Measurements from ENCODE around the gene SEC31A.
A peak's percentile ranks its signal among the peaks of the same experiment; 100 is the strongest.
"Not testable (repeated sequence)": the region's sequence is repeated elsewhere in the genome, so short reads cannot be mapped to it uniquely, and the experiment has no call there.

The SEC31A gene

DNA sequence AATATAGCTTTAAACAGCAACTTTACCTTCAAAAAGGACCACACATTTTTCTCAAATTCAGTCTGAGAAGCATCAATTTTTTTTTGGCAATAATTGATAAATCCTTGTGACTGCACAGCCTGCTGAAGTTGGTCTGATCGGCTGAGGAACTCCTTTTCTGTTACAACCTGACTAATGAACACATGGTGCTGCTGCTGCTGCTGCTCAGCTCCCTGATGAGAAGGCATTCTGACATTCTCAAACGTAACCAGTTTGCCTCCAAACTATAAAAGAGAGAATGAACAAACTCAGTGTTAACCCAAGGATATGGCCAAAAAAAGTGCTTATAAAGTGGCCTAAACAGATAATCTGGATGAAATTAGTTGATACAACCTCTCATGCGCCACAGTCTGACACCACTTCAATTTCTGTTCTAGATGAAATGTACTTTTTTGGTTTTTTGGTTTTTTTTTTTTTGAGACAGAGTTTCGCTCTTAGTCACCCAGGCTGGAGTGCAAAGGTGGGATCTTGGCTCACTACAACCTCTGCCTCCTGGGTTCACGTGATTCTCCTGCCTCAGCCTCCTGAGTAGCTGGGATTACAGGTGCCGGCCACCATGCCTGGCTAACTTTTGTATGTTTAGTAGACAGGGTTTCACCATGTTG lies 26.5 kb downstream of the SEC31A start:
- peaks cover 24% of the 10 kb centered on the region for H3K4me1 ChIP-seq (ENCODE audit: control insufficient read depth, insufficient read depth, low read length, unreplicated experiment)
- H3K79me2 ChIP-seq (ENCODE audit: control insufficient read depth, insufficient read depth, low read length, unreplicated experiment), result peaks cover 35% of the 10 kb centered on the region
- peak overlapping the region; percentile 97 for H3K27ac ChIP-seq (ENCODE audit: low read depth, low read length)
- H2AFZ ChIP-seq (ENCODE audit: low read length, unreplicated experiment), result no peak overlapping the region
- no peak overlapping the region; the same call in 1 of the 2 replicates for H3K4me3 ChIP-seq (ENCODE audit: low read depth, low read length)
- peaks cover 45% of the 10 kb centered on the region for H3K36me3 ChIP-seq (ENCODE audit: insufficient read depth, low read length)
- no peaks in the 10 kb centered on the region for H3K27me3 ChIP-seq (ENCODE audit: insufficient read depth, low read length)

DNA sequence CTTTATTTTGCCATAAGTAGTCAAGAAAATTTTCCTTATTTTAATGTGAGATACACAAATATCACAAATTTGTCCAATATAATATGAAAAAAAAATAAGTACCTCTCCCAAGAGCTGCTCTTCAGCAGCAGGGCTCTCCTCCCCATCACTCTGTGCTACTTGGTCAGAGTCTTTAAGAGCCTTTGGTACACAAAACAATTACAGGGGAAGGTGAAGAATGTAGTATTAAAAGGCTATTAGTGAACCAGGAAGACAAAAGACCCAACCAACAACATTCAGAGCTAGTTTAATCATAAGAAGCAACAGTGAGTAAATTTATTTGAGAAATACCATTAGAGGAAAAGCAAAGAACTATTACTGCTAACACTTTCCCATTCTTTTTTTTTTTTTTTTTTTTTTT lies 29.4 kb downstream of the SEC31A start:
- peaks cover 35% of the 10 kb centered on the region for H3K79me2 ChIP-seq (ENCODE audit: control insufficient read depth, insufficient read depth, low read length, unreplicated experiment)
- peaks cover 56% of the 10 kb centered on the region for H3K36me3 ChIP-seq (ENCODE audit: insufficient read depth, low read length)
- H3K27ac ChIP-seq (ENCODE audit: low read depth, low read length), result peak overlapping the region; percentile 9; the same call in 1 of the 2 replicates
- no peaks in the 10 kb centered on the region for H3K27me3 ChIP-seq (ENCODE audit: insufficient read depth, low read length)
- H3K4me1 ChIP-seq (ENCODE audit: control insufficient read depth, insufficient read depth, low read length, unreplicated experiment), result peaks cover 16% of the 10 kb centered on the region
- no peak overlapping the region for H3K4me3 ChIP-seq (ENCODE audit: low read depth, low read length)
- H2AFZ ChIP-seq (ENCODE audit: low read length, unreplicated experiment), result no peak overlapping the region

DNA sequence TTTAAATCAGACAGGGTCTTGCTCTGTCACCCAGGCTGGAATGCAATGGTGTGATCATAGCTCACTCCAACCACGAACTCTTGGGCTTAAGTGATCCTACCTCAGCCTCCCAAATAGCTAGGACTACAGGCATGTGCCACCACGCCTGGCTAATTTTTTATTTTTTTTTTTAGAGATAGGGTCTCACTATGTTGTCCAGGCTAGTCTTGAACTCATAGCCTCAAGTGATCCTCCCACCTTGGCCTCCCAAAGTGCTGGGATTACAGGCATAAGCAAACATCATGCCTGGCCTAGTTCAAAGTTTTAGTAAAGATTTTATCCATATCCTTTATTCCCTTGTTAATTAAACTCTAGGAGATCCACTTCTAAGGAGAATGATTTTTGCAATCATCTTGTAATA lies 30.5 kb downstream of the SEC31A start:
- not testable (repeated sequence) for H3K4me3 ChIP-seq (ENCODE audit: low read depth, low read length); H3K27ac ChIP-seq (ENCODE audit: low read depth, low read length); H2AFZ ChIP-seq (ENCODE audit: low read length, unreplicated experiment); H3K27me3 ChIP-seq (ENCODE audit: insufficient read depth, low read length)
- H3K79me2 ChIP-seq (ENCODE audit: control insufficient read depth, insufficient read depth, low read length, unreplicated experiment), result peaks cover 35% of the 10 kb centered on the region
- H3K4me1 ChIP-seq (ENCODE audit: control insufficient read depth, insufficient read depth, low read length, unreplicated experiment), result peaks cover 12% of the 10 kb centered on the region
- peaks cover 52% of the 10 kb centered on the region for H3K36me3 ChIP-seq (ENCODE audit: insufficient read depth, low read length)

DNA sequence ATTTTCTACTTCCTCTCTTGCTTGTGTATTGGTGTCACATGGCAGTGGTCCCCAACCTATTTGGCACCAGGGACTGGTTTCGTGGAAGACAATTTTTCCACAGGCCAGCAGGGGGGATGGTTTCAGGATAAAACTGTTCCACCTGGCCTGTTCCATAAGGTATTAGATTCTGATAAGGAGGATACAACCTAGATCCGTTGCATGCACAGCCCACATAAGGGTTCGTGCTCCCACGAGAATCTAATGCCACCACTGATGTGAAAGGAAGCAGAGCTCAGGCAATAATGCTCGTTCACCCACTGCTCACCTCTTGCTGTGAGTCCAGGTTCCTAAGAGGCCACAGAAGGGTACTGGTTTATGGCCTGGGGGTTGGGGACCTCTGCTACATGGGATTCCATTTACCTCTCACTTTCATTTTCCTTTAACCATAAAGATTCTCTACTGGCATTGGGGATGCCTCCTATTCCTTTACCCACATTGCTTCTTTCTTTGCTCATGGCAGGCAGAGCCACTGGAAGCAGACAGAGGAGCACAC lies 38.1 kb downstream of the SEC31A start:
- Histone ChIP-seq H3K27ac (ENCODE audit: low read depth, low read length) (no peak overlapping the region), H3K36me3 (ENCODE audit: insufficient read depth, low read length) (peaks cover 65% of the 10 kb centered on the region)

DNA sequence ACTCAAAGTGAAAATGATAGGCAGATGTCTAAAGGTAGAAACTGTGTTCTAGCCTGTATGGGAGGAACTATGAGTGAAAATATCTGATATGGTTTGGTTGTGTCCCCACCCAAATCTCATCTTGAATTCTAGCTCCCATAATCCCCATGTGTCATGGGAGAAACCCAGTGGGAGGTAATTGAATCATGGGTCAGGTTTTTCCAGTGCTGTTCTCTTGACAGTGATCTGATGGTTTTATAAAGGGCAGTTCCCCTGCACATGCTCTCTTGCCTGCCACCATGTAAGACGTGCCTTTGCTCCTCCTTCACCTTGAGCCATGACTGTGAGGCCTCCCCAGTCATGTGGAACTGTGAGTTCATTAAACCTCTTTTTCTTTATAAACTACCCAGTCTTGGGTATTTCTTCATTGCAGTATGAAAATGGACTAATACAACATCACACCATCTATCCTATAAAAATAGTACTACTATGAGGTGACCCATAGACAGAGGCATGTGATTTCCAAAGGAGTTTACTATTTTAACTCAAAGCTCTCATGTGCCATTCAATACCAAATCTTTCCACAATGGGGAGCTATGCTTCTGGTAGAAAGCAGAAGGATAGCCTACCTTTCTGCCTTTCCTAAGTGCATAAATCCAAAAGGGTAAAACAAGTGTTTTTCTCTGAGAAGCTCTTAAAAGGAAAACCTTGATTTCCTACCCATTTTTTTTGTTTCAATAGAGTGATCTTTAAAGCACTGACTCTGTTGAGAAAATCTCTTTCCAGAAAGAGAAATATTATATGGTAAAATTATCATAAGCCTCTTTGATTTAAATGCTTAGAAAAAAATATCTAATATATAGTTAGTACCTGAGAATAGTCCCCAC lies 38.8 kb downstream of the SEC31A start:
- no peak overlapping the region for H2AFZ ChIP-seq (ENCODE audit: low read length, unreplicated experiment)
- peaks cover 65% of the 10 kb centered on the region for H3K36me3 ChIP-seq (ENCODE audit: insufficient read depth, low read length)
- H3K4me3 ChIP-seq (ENCODE audit: low read depth, low read length), result no peak overlapping the region
- H3K4me1 ChIP-seq (ENCODE audit: control insufficient read depth, insufficient read depth, low read length, unreplicated experiment), result no peaks in the 10 kb centered on the region
- peaks cover 20% of the 10 kb centered on the region for H3K79me2 ChIP-seq (ENCODE audit: control insufficient read depth, insufficient read depth, low read length, unreplicated experiment)
- H3K27me3 ChIP-seq (ENCODE audit: insufficient read depth, low read length), result no peaks in the 10 kb centered on the region
- no peak overlapping the region for H3K27ac ChIP-seq (ENCODE audit: low read depth, low read length)

More for the DNA sequence above, 38.1 kb downstream of the SEC31A start:
- Histone ChIP-seq H3K4me3 (ENCODE audit: low read depth, low read length) (no peak overlapping the region), H2AFZ (ENCODE audit: low read length, unreplicated experiment) (no peak overlapping the region), H3K79me2 (ENCODE audit: control insufficient read depth, insufficient read depth, low read length, unreplicated experiment) (peaks cover 20% of the 10 kb centered on the region), H3K4me1 (ENCODE audit: control insufficient read depth, insufficient read depth, low read length, unreplicated experiment) (no peaks in the 10 kb centered on the region), H3K27me3 (ENCODE audit: insufficient read depth, low read length) (no peaks in the 10 kb centered on the region)

DNA sequence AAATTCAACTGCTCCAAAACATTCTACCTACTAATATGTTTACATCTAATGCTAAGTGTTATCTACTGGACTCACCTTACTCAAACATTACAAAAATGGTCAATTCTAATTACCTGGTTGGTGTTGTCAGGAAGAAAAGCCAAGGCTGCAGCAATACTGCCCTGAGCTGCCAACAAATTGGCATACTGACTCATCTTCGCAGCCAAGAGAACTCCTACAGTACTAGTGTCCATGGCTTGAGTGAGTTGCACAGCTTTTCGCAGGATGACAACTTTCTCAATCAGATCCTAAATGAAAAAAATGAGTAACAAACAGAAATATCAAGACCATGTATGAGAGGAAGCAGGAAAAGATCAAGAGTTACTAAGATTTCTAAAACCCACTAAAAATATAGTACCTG lies 39.6 kb downstream of the SEC31A start:
- Histone ChIP-seq H3K79me2 (ENCODE audit: control insufficient read depth, insufficient read depth, low read length, unreplicated experiment) (peaks cover 20% of the 10 kb centered on the region), H3K36me3 (ENCODE audit: insufficient read depth, low read length) (peaks cover 63% of the 10 kb centered on the region), H3K27me3 (ENCODE audit: insufficient read depth, low read length) (no peaks in the 10 kb centered on the region), H3K4me3 (ENCODE audit: low read depth, low read length) (no peak overlapping the region), H3K27ac (ENCODE audit: low read depth, low read length) (no peak overlapping the region), H3K4me1 (ENCODE audit: control insufficient read depth, insufficient read depth, low read length, unreplicated experiment) (no peaks in the 10 kb centered on the region), H2AFZ (ENCODE audit: low read length, unreplicated experiment) (no peak overlapping the region)

DNA sequence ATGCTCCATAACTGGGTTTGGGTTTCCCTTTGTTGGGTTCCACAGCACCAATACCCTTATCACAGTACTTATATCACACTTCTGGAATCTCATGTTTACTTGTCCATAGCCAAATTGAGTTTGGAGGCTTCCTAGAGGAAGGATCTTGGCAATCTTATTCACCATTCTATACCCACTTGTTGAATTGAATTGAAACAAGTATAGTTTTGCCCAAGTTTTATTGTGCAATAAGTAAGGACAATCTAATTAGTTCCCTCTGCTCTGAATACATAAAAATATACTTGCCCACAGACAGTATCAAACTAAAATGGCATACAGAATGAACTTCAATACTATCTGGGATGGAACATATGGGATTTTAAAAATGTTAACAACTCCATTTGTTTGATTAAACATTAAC lies 40.3 kb downstream of the SEC31A start:
- H3K27me3 ChIP-seq (ENCODE audit: insufficient read depth, low read length), result no peaks in the 10 kb centered on the region
- H3K79me2 ChIP-seq (ENCODE audit: control insufficient read depth, insufficient read depth, low read length, unreplicated experiment), result peaks cover 20% of the 10 kb centered on the region
- H3K36me3 ChIP-seq (ENCODE audit: insufficient read depth, low read length), result peaks cover 64% of the 10 kb centered on the region

DNA sequence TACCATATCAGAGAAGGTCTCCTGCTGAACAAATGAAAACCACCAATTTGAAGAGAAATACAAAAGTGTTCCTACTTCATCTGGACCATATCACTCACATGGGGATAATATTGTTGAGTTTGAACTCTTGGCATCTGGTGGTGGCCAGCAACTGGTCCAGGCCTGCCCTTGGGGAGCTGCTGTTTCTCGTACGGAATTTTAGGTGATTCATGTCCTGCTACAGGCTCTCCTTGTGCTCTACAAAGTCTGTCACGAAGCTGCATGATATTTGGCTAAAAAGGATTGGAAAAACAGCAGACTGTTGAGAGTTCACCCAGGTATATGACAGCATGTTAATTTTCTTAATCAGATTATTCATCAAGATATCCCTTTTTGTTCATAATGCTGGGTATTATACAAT lies 42.2 kb downstream of the SEC31A start:
- Histone ChIP-seq H3K27ac (ENCODE audit: low read depth, low read length) (no peak overlapping the region), H2AFZ (ENCODE audit: low read length, unreplicated experiment) (no peak overlapping the region), H3K27me3 (ENCODE audit: insufficient read depth, low read length) (no peaks in the 10 kb centered on the region), H3K4me1 (ENCODE audit: control insufficient read depth, insufficient read depth, low read length, unreplicated experiment) (no peaks in the 10 kb centered on the region), H3K4me3 (ENCODE audit: low read depth, low read length) (no peak overlapping the region), H3K79me2 (ENCODE audit: control insufficient read depth, insufficient read depth, low read length, unreplicated experiment) (peaks cover 17% of the 10 kb centered on the region), H3K36me3 (ENCODE audit: insufficient read depth, low read length) (peaks cover 69% of the 10 kb centered on the region)

More for the DNA sequence above, 40.3 kb downstream of the SEC31A start:
- Histone ChIP-seq H2AFZ (ENCODE audit: low read length, unreplicated experiment) (no peak overlapping the region), H3K27ac (ENCODE audit: low read depth, low read length) (no peak overlapping the region), H3K4me1 (ENCODE audit: control insufficient read depth, insufficient read depth, low read length, unreplicated experiment) (no peaks in the 10 kb centered on the region), H3K4me3 (ENCODE audit: low read depth, low read length) (no peak overlapping the region)

DNA sequence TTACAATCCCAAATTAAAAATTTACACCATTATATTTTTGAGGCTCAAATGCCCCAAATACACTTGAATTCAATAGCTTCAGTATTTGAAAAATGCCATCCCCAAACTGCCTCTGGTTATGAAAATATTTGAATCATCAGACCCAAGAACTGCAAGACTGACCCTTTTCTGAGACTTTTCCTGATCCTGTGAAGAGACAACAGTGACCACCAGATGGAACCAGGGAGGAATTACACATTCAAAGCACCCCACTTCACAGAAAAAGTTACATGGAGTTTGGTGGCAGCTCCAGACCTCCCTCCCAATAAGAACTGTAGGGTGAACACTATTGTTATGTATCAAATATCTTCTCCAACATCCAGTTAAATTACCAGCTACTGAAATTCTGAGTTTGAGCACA lies 48.4 kb downstream of the SEC31A start:
- no peak overlapping the region for H3K27ac ChIP-seq (ENCODE audit: low read depth, low read length)
- H2AFZ ChIP-seq (ENCODE audit: low read length, unreplicated experiment), result no peak overlapping the region
- H3K36me3 ChIP-seq (ENCODE audit: insufficient read depth, low read length), result peaks cover 57% of the 10 kb centered on the region
- H3K79me2 ChIP-seq (ENCODE audit: control insufficient read depth, insufficient read depth, low read length, unreplicated experiment), result peaks cover 10% of the 10 kb centered on the region
- no peaks in the 10 kb centered on the region for H3K4me1 ChIP-seq (ENCODE audit: control insufficient read depth, insufficient read depth, low read length, unreplicated experiment)
- H3K4me3 ChIP-seq (ENCODE audit: low read depth, low read length), result no peak overlapping the region
- no peaks in the 10 kb centered on the region for H3K27me3 ChIP-seq (ENCODE audit: insufficient read depth, low read length)

DNA sequence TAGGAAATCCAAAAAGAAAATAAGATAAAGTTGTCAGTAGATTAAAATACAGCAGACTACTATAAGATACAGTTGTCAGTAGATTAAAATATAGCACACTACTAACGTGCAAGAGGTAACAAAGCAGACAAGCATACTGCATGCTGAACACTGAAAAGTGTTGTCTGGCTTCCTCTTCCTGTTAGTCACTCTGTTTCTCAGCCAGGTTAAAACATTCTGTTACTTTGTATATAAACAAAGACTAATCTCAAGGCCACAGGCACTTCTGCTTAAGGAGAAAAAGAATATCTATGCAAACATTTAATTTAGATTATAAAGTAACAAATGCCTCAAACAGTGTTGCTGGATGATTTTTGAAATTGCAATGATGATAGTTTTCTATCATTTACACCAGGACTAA lies 51.3 kb downstream of the SEC31A start:
- Histone ChIP-seq H2AFZ (ENCODE audit: low read length, unreplicated experiment) (no peak overlapping the region), H3K79me2 (ENCODE audit: control insufficient read depth, insufficient read depth, low read length, unreplicated experiment) (peaks cover 7% of the 10 kb centered on the region), H3K4me1 (ENCODE audit: control insufficient read depth, insufficient read depth, low read length, unreplicated experiment) (peaks cover 7% of the 10 kb centered on the region), H3K27ac (ENCODE audit: low read depth, low read length) (no peak overlapping the region), H3K36me3 (ENCODE audit: insufficient read depth, low read length) (peaks cover 45% of the 10 kb centered on the region), H3K4me3 (ENCODE audit: low read depth, low read length) (no peak overlapping the region), H3K27me3 (ENCODE audit: insufficient read depth, low read length) (no peaks in the 10 kb centered on the region)
